OCI-LY3 (cell line): ENCODE data around the gene CELF5.

ENCODE experiments used
- H2AFZ ChIP-seq: fragments of 200-600, 300-600 bp; shearing (Covaris generic); 2 replicates; pipeline ENCODE4 v1.6.0; 2014; ENCODE audit warnings: antibody characterized with exemption, low read depth, low read length
- H3K27ac ChIP-seq: fragments of 200-600, 300-600 bp; sonication (generic); 2 replicates; pipeline ENCODE4 v1.5.1; 2014; ENCODE audit warnings: mild to moderate bottlenecking, low read length, moderate library complexity, mixed read lengths
- H3K27me3 ChIP-seq: fragments of 200-600, 300-600 bp; sonication (generic); 2 replicates; pipeline ENCODE4 v1.6.1; 2014; ENCODE audit warnings: low read depth, low read length, mixed read lengths
- H3K36me3 ChIP-seq: fragments of 200-600, 300-600 bp; sonication (generic); replicated peaks from 2 replicates; pipeline ENCODE3; 2014; ENCODE audit warnings: low read depth, low read length, mixed read lengths
- H3K4me1 ChIP-seq: fragments of 300-600, 200-600 bp; sonication (generic); 2 replicates; pipeline ENCODE4 v1.6.1; 2014; ENCODE audit warnings: low read length, mixed read lengths
- H3K4me2 ChIP-seq: fragments of 200-600, 300-600 bp; sonication (generic); 2 replicates; pipeline ENCODE4 v1.6.1; 2014; ENCODE audit warnings: low read length, mixed read lengths
- H3K4me3 ChIP-seq: fragments of 300-600, 200-600 bp; sonication (generic); 2 replicates; pipeline ENCODE4 v1.5.1; 2014; ENCODE audit warnings: antibody characterized with exemption, mild to moderate bottlenecking, low read length, moderate library complexity
- H3K79me2 ChIP-seq: fragments of 300-600, 200-600 bp; shearing (Covaris generic); 2 replicates; pipeline ENCODE4 v1.6.1; 2014; ENCODE audit warnings: mild to moderate bottlenecking, low read length, mixed read lengths
- H3K9ac ChIP-seq: fragments of 300-600, 200-600 bp; shearing (Covaris generic); 2 replicates; pipeline ENCODE4 v1.6.0; 2014; ENCODE audit warnings: mild to moderate bottlenecking, low read length, moderate library complexity
- H3K9me3 ChIP-seq: fragments of 200-600, 300-600 bp; shearing (Covaris generic); 2 replicates; pipeline ENCODE4 v1.6.1; 2014; ENCODE audit warnings: low read length, mixed read lengths; ENCODE audit not compliant: insufficient read depth
- H4K20me1 ChIP-seq: fragments of 200-600, 300-600 bp; sonication (generic); 2 replicates; pipeline ENCODE4 v1.6.1; 2016; ENCODE audit warnings: low read length, mixed read lengths; ENCODE audit not compliant: insufficient read depth
- EZH2phosphoT487 ChIP-seq: fragments of 200-600 bp; shearing (Covaris generic); IDR thresholded peaks from 2 replicates; pipeline ENCODE4 v1.6.1; 2018; ENCODE audit warnings: antibody characterized with exemption, mixed run types, low read depth
- TF ChIP-seq, protein P1 (sequence below): fragments of 200-600, 300-600 bp; sonication (generic); IDR thresholded peaks from 2 replicates; pipeline ENCODE4 v1.5.1; 2014; ENCODE audit warnings: antibody characterized with exemption, low read length, low read depth

The CELF5 gene

DNA sequence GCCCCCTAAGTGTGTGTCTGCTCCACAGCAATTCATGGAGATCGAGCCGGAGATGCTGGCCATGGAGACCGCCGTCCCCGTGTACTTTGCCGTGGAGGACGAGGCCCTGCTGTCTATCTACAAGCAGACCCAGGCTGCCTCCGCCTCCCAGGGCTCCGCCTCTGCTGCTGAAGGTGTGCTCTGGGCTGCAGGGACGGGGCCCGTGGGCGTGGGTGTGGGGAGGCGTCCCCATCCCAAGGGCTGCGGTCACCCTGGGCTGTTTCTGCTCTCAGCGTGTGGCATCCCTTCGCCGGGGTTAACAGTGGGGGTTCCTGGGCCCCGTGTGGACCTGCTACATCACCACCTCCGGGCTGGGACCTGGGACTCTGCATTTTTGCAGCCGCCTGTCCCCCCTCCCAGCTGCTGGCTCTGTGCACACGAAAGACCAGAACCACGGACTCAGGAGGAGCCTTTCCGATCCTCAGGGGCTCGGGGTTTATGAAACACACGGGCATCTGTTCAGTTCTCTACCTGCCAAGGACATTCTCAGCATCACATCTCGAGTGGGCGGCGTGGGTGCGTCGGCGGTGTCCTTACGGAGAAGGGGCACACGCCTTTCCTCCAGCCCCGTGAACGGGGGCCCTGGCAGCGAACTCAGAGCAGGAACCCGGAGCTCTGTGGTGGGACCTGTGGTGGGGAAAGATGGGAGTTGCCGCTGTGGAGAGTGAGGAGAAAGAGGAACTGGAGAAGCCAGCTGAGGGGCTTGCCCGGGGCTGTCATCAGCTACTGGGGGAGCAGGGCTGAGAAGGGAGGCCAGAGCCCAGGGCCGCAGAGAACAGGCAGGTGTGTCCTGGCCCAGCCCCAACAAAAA is 31.0 kb upstream of the CELF5 start:
- TF ChIP-seq EZH2phosphoT487: no peak
- TF ChIP-seq, protein P1, sequence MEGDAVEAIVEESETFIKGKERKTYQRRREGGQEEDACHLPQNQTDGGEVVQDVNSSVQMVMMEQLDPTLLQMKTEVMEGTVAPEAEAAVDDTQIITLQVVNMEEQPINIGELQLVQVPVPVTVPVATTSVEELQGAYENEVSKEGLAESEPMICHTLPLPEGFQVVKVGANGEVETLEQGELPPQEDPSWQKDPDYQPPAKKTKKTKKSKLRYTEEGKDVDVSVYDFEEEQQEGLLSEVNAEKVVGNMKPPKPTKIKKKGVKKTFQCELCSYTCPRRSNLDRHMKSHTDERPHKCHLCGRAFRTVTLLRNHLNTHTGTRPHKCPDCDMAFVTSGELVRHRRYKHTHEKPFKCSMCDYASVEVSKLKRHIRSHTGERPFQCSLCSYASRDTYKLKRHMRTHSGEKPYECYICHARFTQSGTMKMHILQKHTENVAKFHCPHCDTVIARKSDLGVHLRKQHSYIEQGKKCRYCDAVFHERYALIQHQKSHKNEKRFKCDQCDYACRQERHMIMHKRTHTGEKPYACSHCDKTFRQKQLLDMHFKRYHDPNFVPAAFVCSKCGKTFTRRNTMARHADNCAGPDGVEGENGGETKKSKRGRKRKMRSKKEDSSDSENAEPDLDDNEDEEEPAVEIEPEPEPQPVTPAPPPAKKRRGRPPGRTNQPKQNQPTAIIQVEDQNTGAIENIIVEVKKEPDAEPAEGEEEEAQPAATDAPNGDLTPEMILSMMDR: no peak
- Histone ChIP-seq H4K20me1 (peaks cover 46% of the 10 kb centered on the region), H3K36me3 (peaks cover 44% of the 10 kb centered on the region), H3K9ac (no peak overlapping the region), H2AFZ (no peak overlapping the region), H3K4me1 (no peaks in the 10 kb centered on the region), H3K4me2 (no peak overlapping the region), H3K27ac (no peak overlapping the region), H3K79me2 (peaks cover 58% of the 10 kb centered on the region), H3K9me3 (no peaks in the 10 kb centered on the region), H3K27me3 (no peaks in the 10 kb centered on the region), H3K4me3 (no peak overlapping the region)

- no peaks in the 10 kb centered on the region for H3K9me3 ChIP-seq
- H4K20me1 ChIP-seq: peaks cover 37% of the 10 kb centered on the region
- peaks cover 49% of the 10 kb centered on the region for H3K79me2 ChIP-seq
- H3K27me3 ChIP-seq: no peaks in the 10 kb centered on the region
- no peak overlapping the region for H3K27ac ChIP-seq
- no peak overlapping the region for H3K4me2 ChIP-seq
- no peak overlapping the region for H3K4me3 ChIP-seq
- no peak overlapping the region for H2AFZ ChIP-seq
- no peak overlapping the region for H3K9ac ChIP-seq
- peaks cover 48% of the 10 kb centered on the region for H3K36me3 ChIP-seq
- no peak for TF ChIP-seq EZH2phosphoT487
- TF ChIP-seq, protein P1: no peak
- no peaks in the 10 kb centered on the region for H3K4me1 ChIP-seq
Observed at GRCh38 chr19:3194106-3195087, 30.1 kb upstream of the CELF5 start.

DNA sequence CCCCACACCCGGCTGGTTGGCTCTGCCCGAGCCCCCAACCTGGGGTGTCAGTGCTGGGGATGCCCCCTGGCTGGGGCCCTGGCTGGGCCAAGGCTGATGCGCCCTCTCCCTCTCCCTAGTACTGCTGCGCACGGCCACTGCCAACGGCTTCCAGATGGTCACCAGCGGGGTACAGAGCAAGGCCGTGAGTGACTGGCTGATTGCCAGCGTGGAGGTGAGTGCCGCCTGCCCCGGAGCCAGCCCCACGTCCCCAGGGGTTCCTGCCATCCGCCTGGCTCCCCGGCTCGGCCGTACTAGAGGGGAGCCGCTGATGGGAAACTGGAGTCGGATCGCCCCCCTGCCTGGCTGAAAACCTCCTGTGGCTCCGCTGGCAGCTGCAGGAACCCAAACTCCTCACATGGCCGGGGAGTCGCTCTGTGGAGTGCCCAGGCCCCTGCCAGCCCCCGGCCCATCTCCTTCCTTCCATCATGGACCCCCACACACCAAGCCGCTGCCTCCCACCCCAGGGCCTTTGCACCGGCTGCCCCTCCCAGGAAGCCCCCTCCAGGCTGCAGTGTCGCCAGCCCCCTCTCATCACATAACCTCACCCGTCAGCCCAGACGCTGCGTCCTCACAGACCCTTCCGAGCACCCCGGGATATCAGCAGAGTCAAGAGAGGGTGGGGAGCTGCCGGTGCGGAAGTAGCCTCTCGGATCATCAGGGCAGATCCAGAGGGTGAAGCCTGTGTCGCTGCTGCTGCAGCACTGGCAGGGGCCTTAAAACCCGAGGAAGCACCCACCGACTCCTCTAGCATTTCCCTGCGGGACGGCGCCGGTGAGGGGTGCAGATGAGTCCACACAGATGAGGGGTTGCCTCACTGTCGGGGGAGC is 28.2 kb upstream of the CELF5 start:
- Histone ChIP-seq H3K27ac (no peak overlapping the region), H3K36me3 (peaks cover 46% of the 10 kb centered on the region), H3K4me2 (no peak overlapping the region), H3K9ac (no peak overlapping the region), H3K79me2 (peaks cover 30% of the 10 kb centered on the region), H3K27me3 (no peaks in the 10 kb centered on the region), H3K9me3 (no peaks in the 10 kb centered on the region), H4K20me1 (peaks cover 18% of the 10 kb centered on the region), H2AFZ (no peak overlapping the region), H3K4me1 (no peaks in the 10 kb centered on the region), H3K4me3 (no peak overlapping the region)
- TF ChIP-seq EZH2phosphoT487: no peak
- TF ChIP-seq, protein P1: no peak
